Measurements from ENCODE around the gene PHF11. TPM values are rescaled to one million over a fixed set of nuclear protein-coding genes. Genes with fewer than 3 reads are reported as not detected.

The PHF11 gene
- total and polyA plus RNA-seq, 2 experiments from 2014 or later: 7.4 to 13.5 TPM

GRCh38 chr13:49546561-49546960, 50.8 kb downstream of the PHF11 start:
- H3K4me3 ChIP-seq: no peak overlapping the region
- H3K4me1 ChIP-seq (ENCODE audit: insufficient read depth): no peaks in the 10 kb centered on the region
- H3K4me1 Mint-ChIP-seq: no peaks in the 10 kb centered on the region
- peaks cover 25% of the 10 kb centered on the region; the same call in 2 of the 3 replicates for H3K36me3 Mint-ChIP-seq (ENCODE audit: low read depth)
- no peaks in the 10 kb centered on the region for H3F3A ChIP-seq (replicated peaks; ENCODE audit: low read depth)
- no peak overlapping the region for H3K27ac ChIP-seq (ENCODE audit: low read depth)
- no peak overlapping the region; the same call in 1 of the 2 replicates for H3K27ac Mint-ChIP-seq
- no peaks in the 10 kb centered on the region for H3K9me2 ChIP-seq (ENCODE audit: insufficient read depth)
- no peaks in the 10 kb centered on the region for H4K20me1 ChIP-seq (replicated peaks; ENCODE audit: insufficient read depth)
- DNase-seq (ENCODE audit: low spot score) (no peak), ATAC-seq (no peak)
- peaks cover 2% of the 10 kb centered on the region for H3K27me3 Mint-ChIP-seq (ENCODE audit: insufficient read depth, low read depth, poor library complexity)
- H3K27me3 ChIP-seq (ENCODE audit: insufficient read depth): no peaks in the 10 kb centered on the region
- no peak overlapping the region for H2AFZ ChIP-seq
- H3K4me2 ChIP-seq: no peak overlapping the region
- no peaks in the 10 kb centered on the region for H3K79me2 ChIP-seq (replicated peaks; ENCODE audit: insufficient read depth)
- TF ChIP-seq ZNF114 (CRISPR knock-in tag; IDR thresholded peaks at IDR 0.05) (no peak), ZNF331 (CRISPR knock-in tag; IDR thresholded peaks at IDR 0.05; ENCODE audit: low read depth) (no peak), NANOG (IDR thresholded peaks at IDR 0.05; ENCODE audit: borderline replicate concordance) (no peak), CREB1 (CRISPR knock-in tag; IDR thresholded peaks at IDR 0.05; ENCODE audit: low read depth) (no peak), STAT1 (IDR thresholded peaks at IDR 0.05; ENCODE audit: unreplicated experiment) (no peak), EZH2phosphoT487 (IDR thresholded peaks at IDR 0.05; ENCODE audit: unreplicated experiment) (no peak)
- no peaks in the 10 kb centered on the region for H3K9me3 Mint-ChIP-seq
- peaks cover 27% of the 10 kb centered on the region for H3K36me3 ChIP-seq (ENCODE audit: insufficient read depth)
- H3K4me3 Mint-ChIP-seq: no peak overlapping the region

- Mint-ChIP-seq H3K9me3 (no peaks in the 10 kb centered on the region), H3K27ac (0 out of 2 replicates have a peak overlapping the region, but pooled peaks have one; percentile 42), H3K4me3 (no peak overlapping the region), H3K27me3 (ENCODE audit: insufficient read depth, low read depth, poor library complexity) (peaks cover 4% of the 10 kb centered on the region), H3K4me1 (no peaks in the 10 kb centered on the region), H3K36me3 (ENCODE audit: low read depth) (peaks cover 33% of the 10 kb centered on the region)
- Histone ChIP-seq H3K27ac (ENCODE audit: low read depth) (no peak overlapping the region), H3K4me3 (no peak overlapping the region), H3K36me3 (ENCODE audit: insufficient read depth) (peaks cover 20% of the 10 kb centered on the region), H2AFZ (no peak overlapping the region), H3F3A (replicated peaks; ENCODE audit: low read depth) (no peaks in the 10 kb centered on the region), H4K20me1 (replicated peaks; ENCODE audit: insufficient read depth) (no peaks in the 10 kb centered on the region), H3K79me2 (replicated peaks; ENCODE audit: insufficient read depth) (no peaks in the 10 kb centered on the region), H3K4me2 (no peak overlapping the region), H3K27me3 (ENCODE audit: insufficient read depth) (no peaks in the 10 kb centered on the region), H3K4me1 (ENCODE audit: insufficient read depth) (no peaks in the 10 kb centered on the region), H3K9me2 (ENCODE audit: insufficient read depth) (no peaks in the 10 kb centered on the region)
- ATAC-seq (peak; percentile 74), DNase-seq (ENCODE audit: low spot score) (peak; percentile 46)
- TF ChIP-seq ETS1 (IDR thresholded peaks at IDR 0.05): no peak
- TF ChIP-seq CTCF (conservative IDR thresholded peaks at IDR 0.05; ENCODE audit: low read depth in 2 of 2): peak; percentile 56 to 66
- TF ChIP-seq EZH2 (IDR thresholded peaks at IDR 0.05; ENCODE audit: low read depth, unreplicated experiment): no peak
- TF ChIP-seq STAT1 (IDR thresholded peaks at IDR 0.05; ENCODE audit: unreplicated experiment): no peak
These were observed 53.5 kb downstream of the PHF11 start for GRCh38 chr13:49549289-49549688.

Measured in GM23338 (cell line).